HL-60 (cell line): ENCODE results near the gene ZNF436.

ENCODE experiments used
- DNase-seq, 2 experiments: peaks; one replicate each; pipeline ENCODE4 v3.0.0-alpha.2; 2010 to 2020; ENCODE audit warnings: low read depth in 1 of 2, low spot score in 1 of 2
- H3K27ac ChIP-seq: fragments of 250-450 bp; sonication (Bioruptor Pico); replicated peaks from 2 replicates; pipeline ENCODE4 v1.5.1; 2020; ENCODE audit warnings: mild to moderate bottlenecking, moderate library complexity
- H3K27me3 ChIP-seq: fragments of 250-450 bp; sonication (Bioruptor Pico); 2 replicates; pipeline ENCODE4 v1.5.1; 2021; ENCODE audit warnings: mild to moderate bottlenecking, moderate library complexity; ENCODE audit not compliant: insufficient read depth, poor library complexity, severe bottlenecking
- H3K4me3 ChIP-seq: replicated peaks from 2 replicates; pipeline ENCODE4 v1.5.1; 2011; ENCODE audit warnings: mild to moderate bottlenecking, control low read depth, low read length; ENCODE audit not compliant: insufficient read depth
- GABPA ChIP-seq: IDR thresholded peaks from 2 replicates; pipeline ENCODE4 v1.6.1; 2012; ENCODE audit warnings: low read depth
- POLR2AphosphoS5 ChIP-seq: IDR thresholded peaks from 2 replicates; pipeline ENCODE4 v1.6.1; 2012; ENCODE audit warnings: low read depth
- SPI1 ChIP-seq: IDR thresholded peaks from 2 replicates; pipeline ENCODE4 v1.6.1; 2012; ENCODE audit warnings: low read depth, mild to moderate bottlenecking, borderline replicate concordance
- TF ChIP-seq, protein P1 (sequence below): IDR thresholded peaks from one replicate; pipeline ENCODE4 v1.5.1; 2011; ENCODE audit warnings: low read length, control low read depth, inconsistent platforms; ENCODE audit not compliant: insufficient read depth
- TF ChIP-seq, protein P2 (sequence below): IDR thresholded peaks from 2 replicates; pipeline ENCODE4 v1.6.1; 2012; ENCODE audit warnings: low read depth; ENCODE audit not compliant: insufficient replicate concordance

The ZNF436 gene

DNA sequence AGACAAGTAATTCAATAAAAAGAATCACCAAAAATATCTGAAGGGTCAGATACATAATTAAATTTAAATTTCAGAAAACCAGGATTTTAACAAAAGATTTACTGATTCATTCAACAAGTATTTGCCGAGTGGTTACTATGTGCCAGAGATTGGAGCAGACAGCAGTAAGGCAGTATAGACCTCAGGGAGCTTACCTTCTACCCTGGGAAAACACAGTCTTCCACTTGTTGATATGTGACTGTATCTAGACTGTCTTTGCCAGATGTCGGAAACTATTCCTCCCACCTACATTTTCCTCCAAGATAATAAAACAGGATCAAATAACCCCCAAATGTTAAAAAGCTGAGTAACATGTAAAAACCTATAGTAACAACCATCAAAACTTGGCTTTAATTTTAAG is 31.8 kb downstream of the ZNF436 start:
- DNase-seq, result no peak
- H3K27me3 ChIP-seq, result no peaks in the 10 kb centered on the region
- TF ChIP-seq POLR2AphosphoS5, result no peak
- no peak for TF ChIP-seq SPI1
- TF ChIP-seq, protein P1, sequence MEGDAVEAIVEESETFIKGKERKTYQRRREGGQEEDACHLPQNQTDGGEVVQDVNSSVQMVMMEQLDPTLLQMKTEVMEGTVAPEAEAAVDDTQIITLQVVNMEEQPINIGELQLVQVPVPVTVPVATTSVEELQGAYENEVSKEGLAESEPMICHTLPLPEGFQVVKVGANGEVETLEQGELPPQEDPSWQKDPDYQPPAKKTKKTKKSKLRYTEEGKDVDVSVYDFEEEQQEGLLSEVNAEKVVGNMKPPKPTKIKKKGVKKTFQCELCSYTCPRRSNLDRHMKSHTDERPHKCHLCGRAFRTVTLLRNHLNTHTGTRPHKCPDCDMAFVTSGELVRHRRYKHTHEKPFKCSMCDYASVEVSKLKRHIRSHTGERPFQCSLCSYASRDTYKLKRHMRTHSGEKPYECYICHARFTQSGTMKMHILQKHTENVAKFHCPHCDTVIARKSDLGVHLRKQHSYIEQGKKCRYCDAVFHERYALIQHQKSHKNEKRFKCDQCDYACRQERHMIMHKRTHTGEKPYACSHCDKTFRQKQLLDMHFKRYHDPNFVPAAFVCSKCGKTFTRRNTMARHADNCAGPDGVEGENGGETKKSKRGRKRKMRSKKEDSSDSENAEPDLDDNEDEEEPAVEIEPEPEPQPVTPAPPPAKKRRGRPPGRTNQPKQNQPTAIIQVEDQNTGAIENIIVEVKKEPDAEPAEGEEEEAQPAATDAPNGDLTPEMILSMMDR, result no peak
- TF ChIP-seq, protein P2, sequence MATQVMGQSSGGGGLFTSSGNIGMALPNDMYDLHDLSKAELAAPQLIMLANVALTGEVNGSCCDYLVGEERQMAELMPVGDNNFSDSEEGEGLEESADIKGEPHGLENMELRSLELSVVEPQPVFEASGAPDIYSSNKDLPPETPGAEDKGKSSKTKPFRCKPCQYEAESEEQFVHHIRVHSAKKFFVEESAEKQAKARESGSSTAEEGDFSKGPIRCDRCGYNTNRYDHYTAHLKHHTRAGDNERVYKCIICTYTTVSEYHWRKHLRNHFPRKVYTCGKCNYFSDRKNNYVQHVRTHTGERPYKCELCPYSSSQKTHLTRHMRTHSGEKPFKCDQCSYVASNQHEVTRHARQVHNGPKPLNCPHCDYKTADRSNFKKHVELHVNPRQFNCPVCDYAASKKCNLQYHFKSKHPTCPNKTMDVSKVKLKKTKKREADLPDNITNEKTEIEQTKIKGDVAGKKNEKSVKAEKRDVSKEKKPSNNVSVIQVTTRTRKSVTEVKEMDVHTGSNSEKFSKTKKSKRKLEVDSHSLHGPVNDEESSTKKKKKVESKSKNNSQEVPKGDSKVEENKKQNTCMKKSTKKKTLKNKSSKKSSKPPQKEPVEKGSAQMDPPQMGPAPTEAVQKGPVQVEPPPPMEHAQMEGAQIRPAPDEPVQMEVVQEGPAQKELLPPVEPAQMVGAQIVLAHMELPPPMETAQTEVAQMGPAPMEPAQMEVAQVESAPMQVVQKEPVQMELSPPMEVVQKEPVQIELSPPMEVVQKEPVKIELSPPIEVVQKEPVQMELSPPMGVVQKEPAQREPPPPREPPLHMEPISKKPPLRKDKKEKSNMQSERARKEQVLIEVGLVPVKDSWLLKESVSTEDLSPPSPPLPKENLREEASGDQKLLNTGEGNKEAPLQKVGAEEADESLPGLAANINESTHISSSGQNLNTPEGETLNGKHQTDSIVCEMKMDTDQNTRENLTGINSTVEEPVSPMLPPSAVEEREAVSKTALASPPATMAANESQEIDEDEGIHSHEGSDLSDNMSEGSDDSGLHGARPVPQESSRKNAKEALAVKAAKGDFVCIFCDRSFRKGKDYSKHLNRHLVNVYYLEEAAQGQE, result no peak
- no peak for TF ChIP-seq GABPA

GRCh38 chr1:23331713-23332112 is 37.9 kb downstream of the ZNF436 start:
- Histone ChIP-seq H3K27me3 (no peaks in the 10 kb centered on the region), H3K4me3 (no peak overlapping the region), H3K27ac (no peak overlapping the region)
- TF ChIP-seq POLR2AphosphoS5 (no peak), GABPA (no peak), SPI1 (no peak)
- TF ChIP-seq, protein P2, result no peak
- TF ChIP-seq, protein P1, result no peak
- no peak for DNase-seq

More for the DNA sequence above, 31.8 kb downstream of the ZNF436 start:
- H3K27ac ChIP-seq, result no peak overlapping the region
- H3K4me3 ChIP-seq, result no peak overlapping the region

DNA sequence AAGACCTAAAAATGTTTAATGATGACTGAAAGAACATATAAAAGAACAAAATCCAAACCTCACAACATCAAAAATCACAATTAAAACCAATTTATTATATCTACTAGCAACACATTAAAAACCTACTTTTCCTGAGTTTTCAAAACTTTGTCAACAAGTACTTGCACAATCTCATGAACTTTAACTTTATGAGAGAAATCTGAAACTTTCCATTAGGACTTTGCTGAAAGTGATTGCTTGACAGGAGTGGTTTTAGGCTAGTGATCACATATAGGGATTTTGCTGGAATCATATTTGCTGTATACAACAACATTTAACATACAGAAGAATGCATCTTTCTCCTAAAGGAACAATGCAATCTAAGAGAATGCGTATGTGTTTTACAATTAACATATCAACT is 38.8 kb downstream of the ZNF436 start:
- H3K27me3 ChIP-seq, result no peaks in the 10 kb centered on the region
- H3K4me3 ChIP-seq, result no peak overlapping the region
- TF ChIP-seq SPI1, result no peak
- TF ChIP-seq POLR2AphosphoS5, result no peak
- TF ChIP-seq GABPA, result no peak
- TF ChIP-seq, protein P1, result no peak
- TF ChIP-seq, protein P2, result no peak
- no peak overlapping the region for H3K27ac ChIP-seq
- DNase-seq, result no peak
